HEK293 (cell line): ENCODE data around the gene BEST1.

Experiments used
- CTCF ChIA-PET: fragments of 350-600 bp; formaldehyde crosslinking; extraction: SDS; loops from one replicate; lab custom pipeline; 2021; ENCODE audit warnings: antibody characterized with exemption; lab: Yijun Ruan, JAX
- POLR2A ChIA-PET: fragments of 300-600 bp; formaldehyde crosslinking; extraction: SDS; loops from one replicate; lab custom pipeline; 2020; ENCODE audit warnings: antibody characterized with exemption, inconsistent platforms; lab: Yijun Ruan, JAX
- H3K27ac ChIP-seq: fragments of 200-500 bp; sonication (Bioruptor generic); 2 replicates; pipeline ENCODE4 v1.5.1; 2014; ENCODE audit warnings: low read depth, low read length, control low read depth, inconsistent platforms; ENCODE audit errors: extremely low read depth
- H3K36me3 ChIP-seq, 2 experiments: fragments of 200-500 bp in 1 of 2; sonication (Bioruptor generic) in 1 of 2; 1 replicate in 1 of 2; 2 replicates in 1 of 2; pipeline ENCODE4 v1.5.1; 2014 to 2017; ENCODE audit warnings: inconsistent platforms in 2 of 2, low read length in 2 of 2; ENCODE audit not compliant: control insufficient read depth in 2 of 2, insufficient read depth in 1 of 2
- H3K4me1 ChIP-seq: fragments of 200-500 bp; sonication (Bioruptor generic); 2 replicates; pipeline ENCODE4 v1.5.1; 2014; ENCODE audit warnings: mild to moderate bottlenecking, low read length, inconsistent platforms; ENCODE audit not compliant: control insufficient read depth, insufficient read depth
- H3K4me3 ChIP-seq: 2 replicates; pipeline ENCODE4 v1.5.1; 2011; ENCODE audit warnings: low read depth, mild to moderate bottlenecking, control low read depth, low read length, moderate library complexity
- H3K9me3 ChIP-seq: fragments of 200-500 bp; sonication (Bioruptor generic); 2 replicates; pipeline ENCODE4 v1.5.1; 2014; ENCODE audit warnings: low read depth, low read length, inconsistent platforms; ENCODE audit not compliant: control insufficient read depth, insufficient read depth
- KLF10 ChIP-seq: fragments of 450-650 bp; IDR thresholded peaks from 2 replicates; pipeline ENCODE4 v1.5.1; 2018; ENCODE audit warnings: missing biosample characterization, mild to moderate bottlenecking, missing genetic modification characterization
- KLF17 ChIP-seq: fragments of 450-650 bp; formaldehyde crosslinking; IDR thresholded peaks from 2 replicates; pipeline ENCODE4 v1.5.1; 2016; ENCODE audit warnings: missing biosample characterization, missing genetic modification characterization
- PATZ1 ChIP-seq: fragments of 450-650 bp; formaldehyde crosslinking; IDR thresholded peaks from 2 replicates; pipeline ENCODE4 v1.5.1; 2016; ENCODE audit warnings: missing biosample characterization, missing genetic modification characterization
- WT1 ChIP-seq: fragments of 450-650 bp; formaldehyde crosslinking; IDR thresholded peaks from 2 replicates; pipeline ENCODE4 v1.5.1; 2016; ENCODE audit warnings: missing biosample characterization, missing genetic modification characterization
- ZBTB10 ChIP-seq: fragments of 450-650 bp; formaldehyde crosslinking; IDR thresholded peaks from 2 replicates; pipeline ENCODE4 v1.5.1; 2016; ENCODE audit warnings: missing biosample characterization, missing genetic modification characterization
- ZBTB17 ChIP-seq: fragments of 450-650 bp; formaldehyde crosslinking; IDR thresholded peaks from 2 replicates; pipeline ENCODE4 v1.5.1; 2016; ENCODE audit warnings: missing biosample characterization, missing genetic modification characterization
- ZBTB20 ChIP-seq: fragments of 450-650 bp; formaldehyde crosslinking; IDR thresholded peaks from 2 replicates; pipeline ENCODE4 v1.5.1; 2016; ENCODE audit warnings: missing biosample characterization, missing genetic modification characterization
- ZBTB21 ChIP-seq: fragments of 450-650 bp; formaldehyde crosslinking; IDR thresholded peaks from 2 replicates; pipeline ENCODE4 v1.5.1; 2017; ENCODE audit warnings: missing biosample characterization, missing genetic modification characterization
- ZBTB48 ChIP-seq: fragments of 450-650 bp; formaldehyde crosslinking; IDR thresholded peaks from 2 replicates; pipeline ENCODE4 v1.5.1; 2016; ENCODE audit warnings: missing biosample characterization, missing genetic modification characterization
- ZNF184 ChIP-seq: fragments of 450-650 bp; IDR thresholded peaks from 2 replicates; pipeline ENCODE4 v1.5.1; 2018; ENCODE audit warnings: missing biosample characterization, mild to moderate bottlenecking, missing genetic modification characterization
- ZNF221 ChIP-seq: fragments of 450-650 bp; formaldehyde crosslinking; IDR thresholded peaks from 2 replicates; pipeline ENCODE4 v1.5.1; 2017; ENCODE audit warnings: missing biosample characterization, missing genetic modification characterization, borderline replicate concordance
- ZNF274 ChIP-seq, 2 experiments: fragments of 200-500 bp in 1 of 2; fragments of 450-650 bp in 1 of 2; sonication (Bioruptor generic) in 1 of 2; formaldehyde crosslinking in 1 of 2; IDR thresholded peaks; 2 replicates each; pipeline versions ENCODE4 v1.5.1 to v1.6.1; 2014 to 2016; ENCODE audit warnings: borderline replicate concordance in 1 of 2, inconsistent platforms in 1 of 2, low read length in 1 of 2, missing biosample characterization in 1 of 2, missing genetic modification characterization in 1 of 2
- ZNF292 ChIP-seq: fragments of 450-650 bp; formaldehyde crosslinking; IDR thresholded peaks from 2 replicates; pipeline ENCODE4 v1.5.1; 2016; ENCODE audit warnings: low read depth, missing biosample characterization, missing genetic modification characterization, borderline replicate concordance
- ZNF324 ChIP-seq: fragments of 450-650 bp; formaldehyde crosslinking; IDR thresholded peaks from 2 replicates; pipeline ENCODE4 v1.5.1; 2016; ENCODE audit warnings: missing biosample characterization, missing genetic modification characterization
- ZNF341 ChIP-seq: fragments of 450-650 bp; formaldehyde crosslinking; IDR thresholded peaks from 2 replicates; pipeline ENCODE4; 2016; ENCODE audit warnings: low read depth, missing biosample characterization, missing genetic modification characterization
- ZNF48 ChIP-seq: fragments of 450-650 bp; formaldehyde crosslinking; IDR thresholded peaks from 2 replicates; pipeline ENCODE4 v1.5.1; 2016; ENCODE audit warnings: missing biosample characterization, missing genetic modification characterization
- ZNF518A ChIP-seq: fragments of 450-650 bp; formaldehyde crosslinking; conservative IDR thresholded peaks from 2 replicates; pipeline ENCODE4 v1.5.1; 2016; ENCODE audit warnings: low read depth, missing biosample characterization, missing genetic modification characterization
- ZNF561 ChIP-seq: fragments of 450-650 bp; IDR thresholded peaks from 2 replicates; pipeline ENCODE4 v1.5.1; 2018; ENCODE audit warnings: missing biosample characterization, missing genetic modification characterization, borderline replicate concordance
- ZNF624 ChIP-seq: fragments of 450-650 bp; formaldehyde crosslinking; IDR thresholded peaks from 2 replicates; pipeline ENCODE4 v1.5.1; 2017; ENCODE audit warnings: missing biosample characterization, missing genetic modification characterization
- ZNF747 ChIP-seq: fragments of 450-650 bp; formaldehyde crosslinking; IDR thresholded peaks from 2 replicates; pipeline ENCODE4 v1.5.1; 2016; ENCODE audit warnings: missing biosample characterization, missing genetic modification characterization
- ZXDB ChIP-seq: fragments of 450-650 bp; formaldehyde crosslinking; IDR thresholded peaks from 2 replicates; pipeline ENCODE4 v1.5.1; 2016; ENCODE audit warnings: missing biosample characterization, missing genetic modification characterization

BEST1 gene

GRCh38 chr11:61978703-61979661 is 28.8 kb downstream of the BEST1 start:
- no peak for TF ChIP-seq ZBTB10 (tag by site-specific recombination)
- TF ChIP-seq ZNF324 (tag by site-specific recombination), result no peak
- TF ChIP-seq ZNF292 (tag by site-specific recombination), result no peak
- no peak for TF ChIP-seq ZNF624 (tag by site-specific recombination)
- no peak for TF ChIP-seq PATZ1 (tag by site-specific recombination)
- TF ChIP-seq ZNF747 (tag by site-specific recombination), result no peak
- no peak for TF ChIP-seq ZNF221 (tag by site-specific recombination)
- no peak for TF ChIP-seq KLF17 (tag by site-specific recombination)
- no peak for TF ChIP-seq KLF10 (tag by site-specific recombination)
- TF ChIP-seq WT1, result no peak
- TF ChIP-seq ZBTB48 (tag by site-specific recombination), result no peak
- no peak for TF ChIP-seq ZNF341
- TF ChIP-seq ZNF561 (tag by site-specific recombination), result no peak
- TF ChIP-seq ZNF48 (tag by site-specific recombination), result no peak
- TF ChIP-seq ZBTB21 (tag by site-specific recombination), result no peak
- CTCF ChIA-PET, result interaction anchor here (0.6 to 1.2 kb wide), 2 partner anchors 33 to 81 kb away, joined by 3 read pairs; no protein-coding TSS in a partner anchor
- Histone ChIP-seq H3K4me3 (no peak overlapping the region), H3K36me3 (no peaks in the 10 kb centered on the region), H3K27ac (no peak overlapping the region), H3K4me1 (no peaks in the 10 kb centered on the region), H3K9me3 (no peaks in the 10 kb centered on the region)
- POLR2A ChIA-PET, result interaction anchor here (0.7 kb wide), 1 partner anchor 11 kb away, joined by 5 read pairs; no protein-coding TSS in a partner anchor

GRCh38 chr11:61980783-61981541 is 30.8 kb downstream of the BEST1 start:
- Histone ChIP-seq H3K4me3 (no peak overlapping the region), H3K9me3 (no peaks in the 10 kb centered on the region), H3K27ac (no peak overlapping the region), H3K4me1 (no peaks in the 10 kb centered on the region), H3K36me3 (no peaks in the 10 kb centered on the region)
- CTCF ChIA-PET, result interaction anchor here (0.7 to 1.5 kb wide), 3 partner anchors 69 to 1816 kb away, joined by 3 to 4 read pairs (median 3); no protein-coding TSS in a partner anchor
- POLR2A ChIA-PET, result interaction anchor here (1.0 kb wide), 1 partner anchor 10 kb away, joined by 3 read pairs; no protein-coding TSS in a partner anchor
- TF ChIP-seq ZNF274 (IDR thresholded peaks at IDR 0.05; ENCODE audit: low read length) (no peak), ZNF274 (tag by site-specific recombination; IDR thresholded peaks at IDR 0.05; ENCODE audit: borderline replicate concordance) (no peak), ZNF184 (tag by site-specific recombination) (no peak), ZBTB17 (tag by site-specific recombination) (peak; percentile 85), ZNF518A (tag by site-specific recombination) (no peak), ZXDB (no peak), ZBTB20 (tag by site-specific recombination) (peak; percentile 18; the same call in 1 of the 2 replicates)
